ENCODE results near the gene EIF2S1.

The EIF2S1 gene

GRCh38 chr14:67420102-67420739 is 60.1 kb downstream of the EIF2S1 start:
- Mint-ChIP-seq H3K27me3 (peaks cover 19% of the 10 kb centered on the region), H3K4me3 (no peak overlapping the region), H3K9me3 (no peaks in the 10 kb centered on the region), H3K4me1 (no peaks in the 10 kb centered on the region), H3K27ac (ENCODE audit: low read depth) (no peak overlapping the region), H3K36me3 (ENCODE audit: insufficient read depth) (peaks cover 2% of the 10 kb centered on the region)
- ATAC-seq (replicated peaks; ENCODE audit: extremely low read depth, poor library complexity, severe bottlenecking), result no peak
- DNase-seq (ENCODE audit: low spot score in 2 of 2), result no peak

GRCh38 chr14:67421356-67422224 is 61.5 kb downstream of the EIF2S1 start:
- no peak for DNase-seq (ENCODE audit: low spot score in 2 of 2)
- no peak for ATAC-seq (replicated peaks; ENCODE audit: extremely low read depth, poor library complexity, severe bottlenecking)
- Mint-ChIP-seq H3K36me3 (ENCODE audit: insufficient read depth) (peaks cover 2% of the 10 kb centered on the region), H3K4me1 (no peaks in the 10 kb centered on the region), H3K27ac (ENCODE audit: low read depth) (no peak overlapping the region), H3K4me3 (no peak overlapping the region), H3K27me3 (peaks cover 22% of the 10 kb centered on the region), H3K9me3 (no peaks in the 10 kb centered on the region)

GRCh38 chr14:67423424-67423823 is 63.3 kb downstream of the EIF2S1 start:
- no peaks in the 10 kb centered on the region for H3K9me3 Mint-ChIP-seq
- no peak overlapping the region for H3K4me3 Mint-ChIP-seq
- H3K36me3 Mint-ChIP-seq (ENCODE audit: insufficient read depth), result peaks cover under 1% of the 10 kb centered on the region
- DNase-seq (ENCODE audit: low spot score in 2 of 2) (no peak), ATAC-seq (replicated peaks; ENCODE audit: extremely low read depth, poor library complexity, severe bottlenecking) (no peak)
- H3K4me1 Mint-ChIP-seq, result no peaks in the 10 kb centered on the region
- H3K27ac Mint-ChIP-seq (ENCODE audit: low read depth), result no peak overlapping the region
- peaks cover 22% of the 10 kb centered on the region for H3K27me3 Mint-ChIP-seq

GRCh38 chr14:67424539-67424938 is 64.4 kb downstream of the EIF2S1 start:
- no peak overlapping the region for H3K4me3 Mint-ChIP-seq
- H3K9me3 Mint-ChIP-seq, result no peaks in the 10 kb centered on the region
- H3K27ac Mint-ChIP-seq (ENCODE audit: low read depth), result no peak overlapping the region
- H3K27me3 Mint-ChIP-seq, result peaks cover 22% of the 10 kb centered on the region
- ATAC-seq (replicated peaks; ENCODE audit: extremely low read depth, poor library complexity, severe bottlenecking), result no peak
- no peaks in the 10 kb centered on the region for H3K36me3 Mint-ChIP-seq (ENCODE audit: insufficient read depth)
- DNase-seq (ENCODE audit: low spot score in 2 of 2), result no peak
- no peaks in the 10 kb centered on the region for H3K4me1 Mint-ChIP-seq

GRCh38 chr14:67425608-67426007 is 65.5 kb downstream of the EIF2S1 start:
- no peaks in the 10 kb centered on the region for H3K4me1 Mint-ChIP-seq

GRCh38 chr14:67426161-67426560 is 66.0 kb downstream of the EIF2S1 start:
- Mint-ChIP-seq H3K27ac (ENCODE audit: low read depth) (no peak overlapping the region), H3K27me3 (peaks cover 32% of the 10 kb centered on the region), H3K4me1 (no peaks in the 10 kb centered on the region), H3K4me3 (no peak overlapping the region), H3K36me3 (ENCODE audit: insufficient read depth) (no peaks in the 10 kb centered on the region), H3K9me3 (no peaks in the 10 kb centered on the region)
- DNase-seq (ENCODE audit: low spot score in 2 of 2) (no peak), ATAC-seq (replicated peaks; ENCODE audit: extremely low read depth, poor library complexity, severe bottlenecking) (no peak)

More at GRCh38 chr14:67425608-67426007, 65.5 kb downstream of the EIF2S1 start:
- Mint-ChIP-seq H3K9me3 (no peaks in the 10 kb centered on the region), H3K27ac (ENCODE audit: low read depth) (no peak overlapping the region), H3K36me3 (ENCODE audit: insufficient read depth) (no peaks in the 10 kb centered on the region), H3K4me3 (no peak overlapping the region), H3K27me3 (peaks cover 30% of the 10 kb centered on the region)
- no peak for DNase-seq (ENCODE audit: low spot score in 2 of 2)
- ATAC-seq (replicated peaks; ENCODE audit: extremely low read depth, poor library complexity, severe bottlenecking), result no peak

- Mint-ChIP-seq H3K36me3 (ENCODE audit: insufficient read depth) (no peaks in the 10 kb centered on the region), H3K9me3 (no peaks in the 10 kb centered on the region), H3K4me3 (no peak overlapping the region), H3K27me3 (peaks cover 32% of the 10 kb centered on the region), H3K4me1 (no peaks in the 10 kb centered on the region), H3K27ac (ENCODE audit: low read depth) (no peak overlapping the region)
- peak; percentile 54 to 63 for DNase-seq (ENCODE audit: low spot score in 2 of 2)
- ATAC-seq (replicated peaks; ENCODE audit: extremely low read depth, poor library complexity, severe bottlenecking), result peak; percentile 71
Observed at GRCh38 chr14:67426983-67427606, 67.0 kb downstream of the EIF2S1 start.

GRCh38 chr14:67428501-67429031 is 68.4 kb downstream of the EIF2S1 start:
- peaks cover 27% of the 10 kb centered on the region for H3K27me3 Mint-ChIP-seq
- H3K36me3 Mint-ChIP-seq (ENCODE audit: insufficient read depth), result no peaks in the 10 kb centered on the region
- no peak overlapping the region for H3K27ac Mint-ChIP-seq (ENCODE audit: low read depth)
- ATAC-seq (replicated peaks; ENCODE audit: extremely low read depth, poor library complexity, severe bottlenecking) (no peak), DNase-seq (ENCODE audit: low spot score in 2 of 2) (no peak)
- H3K4me1 Mint-ChIP-seq, result no peaks in the 10 kb centered on the region
- H3K4me3 Mint-ChIP-seq, result no peak overlapping the region
- H3K9me3 Mint-ChIP-seq, result no peaks in the 10 kb centered on the region

GRCh38 chr14:67429510-67430205 is 69.5 kb downstream of the EIF2S1 start:
- no peak for DNase-seq (ENCODE audit: low spot score in 2 of 2)
- Mint-ChIP-seq H3K4me1 (no peaks in the 10 kb centered on the region), H3K4me3 (no peak overlapping the region), H3K27me3 (peaks cover 18% of the 10 kb centered on the region), H3K36me3 (ENCODE audit: insufficient read depth) (no peaks in the 10 kb centered on the region), H3K9me3 (no peaks in the 10 kb centered on the region), H3K27ac (ENCODE audit: low read depth) (no peak overlapping the region)
- ATAC-seq (replicated peaks; ENCODE audit: extremely low read depth, poor library complexity, severe bottlenecking), result no peak

- H3K27ac Mint-ChIP-seq (ENCODE audit: low read depth), result no peak overlapping the region
- H3K4me1 Mint-ChIP-seq, result no peaks in the 10 kb centered on the region
- H3K27me3 Mint-ChIP-seq, result peaks cover 10% of the 10 kb centered on the region
Observed at GRCh38 chr14:67432050-67432564, 72.0 kb downstream of the EIF2S1 start.

GRCh38 chr14:67435603-67436002 is 75.5 kb downstream of the EIF2S1 start:
- ATAC-seq (replicated peaks; ENCODE audit: extremely low read depth, poor library complexity, severe bottlenecking), result no peak
- Mint-ChIP-seq H3K27ac (ENCODE audit: low read depth) (no peak overlapping the region), H3K4me1 (no peaks in the 10 kb centered on the region), H3K4me3 (no peak overlapping the region), H3K36me3 (ENCODE audit: insufficient read depth) (no peaks in the 10 kb centered on the region), H3K27me3 (peaks cover 2% of the 10 kb centered on the region), H3K9me3 (no peaks in the 10 kb centered on the region)
- no peak for DNase-seq (ENCODE audit: low spot score in 2 of 2)

More at GRCh38 chr14:67432050-67432564, 72.0 kb downstream of the EIF2S1 start:
- Mint-ChIP-seq H3K4me3 (no peak overlapping the region), H3K9me3 (no peaks in the 10 kb centered on the region), H3K36me3 (ENCODE audit: insufficient read depth) (no peaks in the 10 kb centered on the region)
- DNase-seq (ENCODE audit: low spot score in 2 of 2) (no peak), ATAC-seq (replicated peaks; ENCODE audit: extremely low read depth, poor library complexity, severe bottlenecking) (no peak)
